DOHH2 (cell line): ENCODE data around the gene ISLR2.

Experiments
- CTCF ChIP-seq: fragments of 200-600 bp; sonication (generic); IDR thresholded peaks from one replicate; pipeline ENCODE4 v1.5.1; 2014; ENCODE audit warnings: antibody characterized with exemption, mild to moderate bottlenecking, low read depth, low read length; ENCODE audit not compliant: poor library complexity, severe bottlenecking
- EZH2phosphoT487 ChIP-seq: fragments of 200-600 bp; sonication (generic); IDR thresholded peaks from 2 replicates; pipeline ENCODE4 v1.6.1; 2017; ENCODE audit warnings: borderline replicate concordance, mild to moderate bottlenecking, antibody characterized with exemption, low read length, moderate library complexity, mixed read lengths

- TF ChIP-seq CTCF: no peak
- no peak for TF ChIP-seq EZH2phosphoT487
These were observed 25.5 kb downstream of the ISLR2 start for GRCh38 chr15:74155766-74156417.
